WERI-Rb-1 (cell line): ENCODE results near the gene MEIKIN.

Source experiments
- DNase-seq: peaks from one replicate; pipeline ENCODE4 v3.0.0-alpha.2; 2020
- H3K27ac ChIP-seq: fragments of 250-450 bp; sonication (Bioruptor Pico); 2 replicates; pipeline ENCODE4 v1.5.1; 2020; ENCODE audit warnings: mild to moderate bottlenecking, moderate library complexity
- H3K27me3 ChIP-seq: fragments of 250-450 bp; sonication (Bioruptor Pico); 2 replicates; pipeline ENCODE4 v1.5.1; 2021; ENCODE audit warnings: mild to moderate bottlenecking, low read depth, moderate library complexity; ENCODE audit not compliant: insufficient read depth, severe bottlenecking
- H3K36me3 ChIP-seq: fragments of 250-450 bp; sonication (Bioruptor Pico); 2 replicates; pipeline ENCODE4 v1.5.1; 2020; ENCODE audit warnings: mild to moderate bottlenecking, moderate library complexity
- H3K4me3 ChIP-seq: 2 replicates; pipeline ENCODE4 v1.5.1; 2011; ENCODE audit warnings: low read depth, mild to moderate bottlenecking, control low read depth, low read length
- H3K9me3 ChIP-seq: fragments of 250-450 bp; sonication (Bioruptor Pico); 2 replicates; pipeline ENCODE4 v1.5.1; 2021; ENCODE audit warnings: mild to moderate bottlenecking, moderate library complexity; ENCODE audit not compliant: severe bottlenecking
- CTCF ChIP-seq: IDR thresholded peaks from 2 replicates; pipeline ENCODE4 v1.5.1; 2011; ENCODE audit warnings: low read depth, mild to moderate bottlenecking, control low read depth, inconsistent platforms, low read length

The MEIKIN gene

GRCh38 chr5:131953969-131954368, 8.5 kb upstream of the MEIKIN start:
- Histone ChIP-seq H3K4me3 (no peak overlapping the region), H3K9me3 (no peaks in the 10 kb centered on the region), H3K36me3 (peaks cover 11% of the 10 kb centered on the region), H3K27ac (no peak overlapping the region), H3K27me3 (no peaks in the 10 kb centered on the region)
- no peak for TF ChIP-seq CTCF
- no peak for DNase-seq

- H3K27ac ChIP-seq, result no peak overlapping the region
- DNase-seq, result no peak
- no peaks in the 10 kb centered on the region for H3K27me3 ChIP-seq
- no peaks in the 10 kb centered on the region for H3K9me3 ChIP-seq
- H3K36me3 ChIP-seq, result peaks cover 11% of the 10 kb centered on the region
- TF ChIP-seq CTCF, result no peak
- no peak overlapping the region for H3K4me3 ChIP-seq
Measured at GRCh38 chr5:131952301-131952857, 6.9 kb upstream of the MEIKIN start.

- H3K36me3 ChIP-seq, result peaks cover 11% of the 10 kb centered on the region
Measured at GRCh38 chr5:131950706-131951105, 5.2 kb upstream of the MEIKIN start.

GRCh38 chr5:131947445-131947844, 2.0 kb upstream of the MEIKIN start:
- Histone ChIP-seq H3K27ac (no peak overlapping the region), H3K27me3 (no peaks in the 10 kb centered on the region), H3K9me3 (no peaks in the 10 kb centered on the region), H3K4me3 (no peak overlapping the region), H3K36me3 (no peaks in the 10 kb centered on the region)
- DNase-seq, result no peak
- no peak for TF ChIP-seq CTCF

More at GRCh38 chr5:131950706-131951105, 5.2 kb upstream of the MEIKIN start:
- DNase-seq, result no peak
- Histone ChIP-seq H3K27me3 (no peaks in the 10 kb centered on the region), H3K27ac (no peak overlapping the region), H3K4me3 (no peak overlapping the region), H3K9me3 (no peaks in the 10 kb centered on the region)
- TF ChIP-seq CTCF, result no peak

GRCh38 chr5:131944702-131945550, 537 bp downstream of the MEIKIN start:
- H3K27me3 ChIP-seq, result no peaks in the 10 kb centered on the region
- no peaks in the 10 kb centered on the region for H3K36me3 ChIP-seq
- no peak overlapping the region for H3K4me3 ChIP-seq
- no peaks in the 10 kb centered on the region for H3K9me3 ChIP-seq
- DNase-seq, result no peak
- TF ChIP-seq CTCF, result no peak
- H3K27ac ChIP-seq, result no peak overlapping the region
